Astrocyte (in vitro differentiated cells and primary cell): ENCODE data around the gene MAP4K4.

Experiments used
- CTCF ChIP-seq: IDR thresholded peaks from 2 replicates; pipeline ENCODE4 v1.5.1; 2011; ENCODE audit warnings: low read depth, mild to moderate bottlenecking, inconsistent platforms, low read length, moderate library complexity; ENCODE audit not compliant: insufficient read depth
- EZH2 ChIP-seq: IDR thresholded peaks from 2 replicates; pipeline ENCODE4 v1.6.1; 2012; ENCODE audit warnings: mild to moderate bottlenecking, low read length, inconsistent platforms; ENCODE audit not compliant: insufficient read depth

GRCh38 chr2:101806701-101807100 is 109.2 kb downstream of the MAP4K4 start:
- no peak for TF ChIP-seq CTCF
- TF ChIP-seq EZH2, result no peak
